GM21381 (cell line): ENCODE results near the gene CAPN14.

ENCODE experiments used
- ATAC-seq: cut with Tn5 transposase; IDR thresholded peaks from one replicate; pipeline ENCODE4 v1.9.1; 2021; ENCODE audit warnings: mild to moderate bottlenecking, moderate library complexity; ENCODE audit not compliant: unreplicated experiment

Gene CAPN14

DNA sequence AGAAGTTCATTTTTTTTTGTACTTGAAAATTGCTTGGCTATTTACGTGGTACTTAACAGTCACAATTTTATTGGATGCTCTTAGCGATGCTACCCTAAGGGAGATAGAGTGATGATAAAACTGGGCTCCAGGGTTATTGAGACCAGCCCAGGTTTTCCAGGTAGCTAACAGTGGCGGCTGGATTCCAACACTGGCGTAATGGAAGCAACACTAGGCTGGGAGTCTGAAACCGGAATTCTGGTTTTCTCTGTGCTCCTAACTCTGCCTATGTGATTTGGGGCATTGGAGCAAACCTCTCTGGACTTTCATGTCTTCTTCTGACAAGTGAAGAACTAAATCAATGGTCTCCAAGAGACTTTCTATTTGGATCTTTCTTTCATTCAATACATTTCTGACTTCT is 69.7 kb downstream of the CAPN14 start:
- no peak for ATAC-seq

DNA sequence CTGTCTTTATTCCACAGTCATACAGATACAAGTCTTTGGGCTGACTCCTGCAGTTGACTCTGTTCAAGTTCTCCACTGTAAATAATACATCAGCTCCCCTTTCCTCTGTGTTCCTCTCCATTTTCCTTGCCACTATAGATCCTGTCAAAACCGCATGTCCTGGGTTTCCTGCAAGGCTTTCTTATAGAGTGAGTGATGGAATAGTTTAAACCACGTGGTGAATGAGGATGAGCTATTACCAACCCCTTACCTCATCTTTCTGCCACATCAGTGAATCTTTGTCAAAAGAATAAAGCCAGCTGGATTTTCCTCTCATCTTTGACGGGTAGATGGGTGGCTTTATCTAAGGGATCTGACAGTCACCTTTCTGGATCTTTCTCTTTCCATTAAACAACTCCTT is 75.2 kb downstream of the CAPN14 start:
- no peak for ATAC-seq

DNA sequence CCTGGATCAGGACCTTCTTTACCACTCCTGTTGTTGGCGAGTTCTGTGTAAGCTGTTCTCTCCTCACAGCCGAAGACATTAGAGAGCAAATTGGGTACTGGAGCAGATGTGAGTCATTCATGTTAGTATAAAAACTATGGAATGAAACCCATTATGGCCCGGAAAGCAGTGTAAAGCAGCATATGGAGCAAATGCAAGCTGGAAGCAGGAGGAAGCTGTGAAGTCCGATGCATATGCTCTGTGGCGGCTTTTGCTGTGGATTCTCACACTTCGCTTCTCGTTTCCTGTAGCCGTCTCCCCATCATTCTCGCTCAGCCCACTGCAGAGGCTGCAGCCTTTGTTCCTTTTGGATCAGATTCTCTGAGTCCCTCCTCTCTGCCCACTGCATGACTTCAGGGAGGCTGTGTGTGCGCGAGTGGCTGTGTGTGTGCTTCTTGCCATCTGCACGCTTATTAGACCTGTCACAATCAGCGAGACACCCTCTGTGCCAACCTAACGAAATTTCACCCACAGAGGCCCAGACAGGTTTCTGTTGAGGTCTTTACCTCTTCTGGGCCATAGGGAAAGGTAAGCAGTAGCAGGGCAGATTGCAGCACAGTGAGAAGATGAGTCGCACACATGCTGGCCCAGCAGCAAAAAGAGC is 75.8 kb downstream of the CAPN14 start:
- ATAC-seq, result no peak

DNA sequence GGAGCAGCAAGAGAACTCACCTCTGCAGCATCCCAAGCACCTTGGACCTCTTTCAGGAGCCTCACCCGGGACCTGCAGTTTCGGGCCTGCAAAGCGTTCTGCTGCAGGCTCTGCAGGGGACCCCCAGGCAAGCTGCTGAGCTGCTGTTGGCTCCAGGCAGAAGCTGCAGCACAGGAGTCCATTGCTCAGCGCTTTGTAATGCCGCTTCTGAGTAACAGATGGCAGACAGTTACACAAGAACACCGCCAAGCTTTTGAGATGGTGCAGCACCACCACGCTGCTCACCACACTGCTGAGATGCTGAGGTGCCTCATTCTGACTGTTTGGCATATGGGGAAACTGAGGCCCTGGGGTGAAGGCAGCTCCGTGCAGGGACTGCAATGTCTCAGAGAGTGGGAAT is 77.2 kb downstream of the CAPN14 start:
- ATAC-seq, result no peak

DNA sequence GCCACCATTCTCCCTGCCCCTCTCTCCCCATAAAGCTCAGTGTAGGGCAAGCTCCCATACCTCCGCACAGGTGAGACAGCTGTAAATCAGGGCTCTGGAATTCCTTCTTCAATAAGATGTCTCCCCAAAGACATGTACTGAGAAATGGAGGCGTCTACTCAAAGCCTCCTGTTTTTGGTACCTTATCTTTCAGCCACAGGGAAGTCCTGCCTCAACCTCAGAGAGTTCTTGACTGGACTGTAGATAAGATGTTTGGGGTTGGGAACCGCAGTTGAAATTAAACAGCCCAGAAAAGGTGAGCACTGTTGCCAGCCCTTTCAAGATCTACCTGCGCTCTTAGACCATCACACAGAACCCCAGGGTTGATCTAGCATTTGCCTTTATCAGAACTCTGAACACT is 77.6 kb downstream of the CAPN14 start:
- ATAC-seq, result no peak

DNA sequence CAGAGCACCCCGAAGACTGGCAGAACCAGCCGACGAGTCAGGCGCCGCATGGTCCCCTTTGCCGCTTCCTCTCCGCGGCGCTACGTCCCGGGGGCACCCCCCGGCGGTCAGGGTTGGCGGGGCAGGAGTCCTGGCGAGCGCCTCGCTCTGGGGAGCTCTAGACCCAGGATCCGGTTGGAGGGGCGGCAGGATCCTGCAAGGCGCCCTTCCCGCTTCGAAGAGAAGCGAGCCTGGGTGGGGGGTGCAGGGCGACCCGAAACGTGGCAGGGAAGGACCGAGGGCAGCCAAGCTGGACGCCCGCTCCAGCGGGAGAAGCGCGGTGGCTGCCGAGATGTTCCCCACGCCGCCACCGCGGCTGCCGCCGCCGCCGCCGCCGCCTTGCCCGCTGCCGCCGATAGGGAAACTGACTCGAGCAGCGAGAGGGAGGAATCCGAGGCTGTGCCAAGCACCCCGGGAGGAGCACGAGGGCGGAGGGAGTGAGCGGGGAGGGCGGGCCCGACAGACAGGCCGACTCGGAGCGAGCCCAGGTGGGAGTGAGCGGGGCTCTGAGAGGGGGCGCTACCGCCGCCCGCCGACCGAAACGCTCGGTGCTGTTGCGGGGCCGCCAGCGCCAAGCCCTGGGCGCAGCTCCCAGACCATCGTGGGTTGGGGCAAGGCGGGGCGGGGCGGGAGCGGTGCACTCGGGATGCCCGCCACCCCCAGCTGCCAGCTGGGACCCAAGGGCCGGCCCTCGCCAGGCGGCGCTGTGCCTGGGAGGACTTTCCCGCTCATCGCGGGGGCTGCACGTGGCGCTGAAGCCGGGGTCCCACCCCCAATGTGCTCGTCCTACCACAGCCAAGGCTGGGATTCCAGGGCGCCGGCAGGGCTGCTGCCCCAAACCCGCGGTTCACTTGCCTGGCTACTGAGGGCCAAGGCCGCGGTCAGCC is 79.0 kb downstream of the CAPN14 start, which contains the start of gene GALNT14:
Gene GALNT14 (minus strand): TSS at position 404 of the 926 bp plus-strand sequence. CDS start 354 bp downstream, at position 50.
- no peak for ATAC-seq

DNA sequence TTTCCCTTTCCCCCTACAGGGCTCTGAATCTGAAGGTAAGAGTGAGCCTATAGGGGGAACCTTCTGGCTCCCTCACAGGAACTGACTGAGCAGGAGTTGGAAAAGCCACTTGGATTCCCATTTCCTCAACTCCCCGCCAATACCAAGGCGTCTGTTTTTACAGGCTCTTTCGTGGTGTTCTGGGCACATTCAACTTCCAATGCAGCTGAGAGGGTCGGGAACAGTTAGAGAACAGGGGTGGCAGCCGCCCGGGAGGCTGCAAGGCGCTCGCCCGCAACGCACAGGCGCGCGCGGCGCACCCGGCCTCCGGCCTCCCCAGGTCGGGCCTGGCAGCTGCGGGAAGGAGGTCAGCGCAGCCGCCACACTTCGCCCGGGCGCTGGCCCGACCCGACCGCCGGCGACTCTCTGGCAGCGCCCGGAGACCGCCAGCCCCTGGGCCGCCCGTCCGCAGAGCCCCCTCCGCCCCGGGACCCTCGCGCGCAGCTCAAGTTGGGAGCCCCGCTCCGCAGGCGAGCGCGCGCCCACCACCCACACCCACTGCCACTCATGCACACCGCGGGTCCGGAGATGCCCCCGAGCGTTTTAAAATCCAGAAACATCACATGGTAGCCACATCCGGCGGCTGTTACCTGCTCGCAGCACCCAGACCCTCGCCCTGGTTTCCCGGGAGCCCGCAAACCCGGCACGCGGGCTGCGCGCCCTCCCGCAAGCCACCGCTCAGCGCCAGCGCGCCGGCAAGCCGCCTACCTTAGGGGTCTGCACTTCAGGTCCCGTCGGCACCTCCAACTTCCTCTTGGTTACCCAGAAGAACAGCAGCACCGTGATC is 79.9 kb downstream of the CAPN14 start:
- no peak for ATAC-seq

DNA sequence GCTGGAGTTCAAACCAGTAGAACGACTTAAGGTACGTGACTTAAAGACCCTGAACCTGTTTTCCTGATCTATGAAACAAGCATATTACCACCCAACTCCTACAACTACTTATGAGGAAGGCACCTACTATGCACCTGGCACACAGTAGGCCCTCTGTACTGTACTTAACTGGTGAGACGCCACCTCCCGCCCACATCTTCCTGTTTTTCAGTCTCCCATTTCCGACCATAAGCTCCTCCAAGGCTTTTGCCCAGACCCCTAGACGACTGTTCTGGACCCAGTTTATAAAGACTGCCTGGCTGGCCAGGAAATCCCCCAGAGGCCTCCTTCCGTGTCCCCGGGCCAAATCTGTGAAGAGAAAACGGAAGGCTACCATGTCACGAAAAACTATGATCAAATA is 80.6 kb downstream of the CAPN14 start:
- ATAC-seq, result no peak

DNA sequence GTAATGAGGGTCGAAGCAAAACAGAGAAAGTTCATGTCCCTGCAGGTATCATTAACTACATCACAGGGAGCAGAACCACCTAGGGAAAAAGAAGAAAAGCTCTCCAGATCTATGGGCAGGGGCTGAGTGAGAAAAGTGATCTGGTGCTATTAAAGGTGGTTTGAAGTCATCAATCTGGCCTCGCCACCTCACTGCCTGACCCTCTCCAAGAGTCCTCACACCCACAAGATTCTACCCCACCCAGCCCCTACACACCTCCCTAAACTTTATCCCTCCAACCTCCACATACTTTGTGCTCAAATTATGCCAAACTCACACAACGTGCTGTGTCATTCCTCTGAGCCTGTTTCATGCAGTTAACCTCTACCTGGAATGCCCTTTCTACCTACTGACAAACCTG is 81.3 kb downstream of the CAPN14 start:
- ATAC-seq, result no peak

DNA sequence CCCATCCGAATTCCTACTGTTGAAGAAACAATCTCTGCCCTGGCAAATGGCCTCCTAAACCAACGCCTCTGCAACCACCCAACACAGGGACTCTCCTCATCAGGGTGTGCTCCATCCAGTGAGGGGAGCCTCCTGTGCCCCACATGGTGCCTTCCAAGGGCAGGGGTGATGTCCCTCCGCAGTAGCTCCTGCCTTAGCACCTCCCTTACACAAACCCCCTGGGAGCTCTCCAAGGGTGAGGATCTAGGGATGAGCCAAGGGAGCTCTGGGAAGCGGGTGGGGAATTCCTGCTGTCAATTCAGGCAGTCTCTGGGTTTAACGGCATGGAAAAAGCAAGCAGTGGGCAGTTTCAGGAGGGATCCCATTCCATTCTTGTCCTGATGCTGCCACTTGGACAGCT is 82.8 kb downstream of the CAPN14 start:
- no peak for ATAC-seq

DNA sequence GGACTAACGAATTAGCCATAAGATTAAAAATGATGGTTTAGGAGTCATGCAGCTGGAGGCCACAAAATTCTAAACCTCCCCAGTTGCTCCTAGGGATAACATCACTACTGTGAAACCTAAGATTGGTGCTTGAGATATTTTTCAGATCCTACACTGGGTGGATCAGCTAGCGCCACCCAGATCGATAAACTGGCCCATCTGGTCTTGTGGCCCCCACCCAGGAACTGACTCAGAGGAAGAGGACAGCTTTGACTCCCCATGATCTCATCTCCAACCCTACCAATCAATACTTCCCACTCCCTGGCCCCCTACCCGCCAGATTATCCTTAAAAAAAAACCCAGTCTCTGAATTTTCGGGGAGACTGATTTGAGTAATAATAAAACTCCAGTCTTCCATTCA is 84.5 kb downstream of the CAPN14 start:
- no peak for ATAC-seq

DNA sequence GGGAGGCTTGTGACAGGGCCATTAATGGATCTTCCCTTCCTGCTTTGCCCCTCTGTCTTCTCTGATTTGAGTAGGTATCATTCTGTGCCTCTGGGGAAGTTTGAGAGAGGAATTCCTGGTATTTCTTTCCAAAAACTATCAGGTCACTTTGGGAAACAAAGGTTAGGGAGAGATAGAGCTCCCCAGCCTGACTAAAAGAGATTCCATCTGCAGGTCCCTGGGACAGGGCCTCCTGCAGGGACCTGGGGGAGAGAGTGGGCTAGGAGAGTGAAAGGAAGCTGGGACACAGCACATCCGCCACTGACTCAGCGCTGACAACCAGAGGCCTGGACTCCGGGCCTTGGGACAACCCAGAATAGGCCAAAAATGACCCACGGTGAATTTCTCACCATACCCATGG is 85.4 kb downstream of the CAPN14 start:
- ATAC-seq, result no peak

DNA sequence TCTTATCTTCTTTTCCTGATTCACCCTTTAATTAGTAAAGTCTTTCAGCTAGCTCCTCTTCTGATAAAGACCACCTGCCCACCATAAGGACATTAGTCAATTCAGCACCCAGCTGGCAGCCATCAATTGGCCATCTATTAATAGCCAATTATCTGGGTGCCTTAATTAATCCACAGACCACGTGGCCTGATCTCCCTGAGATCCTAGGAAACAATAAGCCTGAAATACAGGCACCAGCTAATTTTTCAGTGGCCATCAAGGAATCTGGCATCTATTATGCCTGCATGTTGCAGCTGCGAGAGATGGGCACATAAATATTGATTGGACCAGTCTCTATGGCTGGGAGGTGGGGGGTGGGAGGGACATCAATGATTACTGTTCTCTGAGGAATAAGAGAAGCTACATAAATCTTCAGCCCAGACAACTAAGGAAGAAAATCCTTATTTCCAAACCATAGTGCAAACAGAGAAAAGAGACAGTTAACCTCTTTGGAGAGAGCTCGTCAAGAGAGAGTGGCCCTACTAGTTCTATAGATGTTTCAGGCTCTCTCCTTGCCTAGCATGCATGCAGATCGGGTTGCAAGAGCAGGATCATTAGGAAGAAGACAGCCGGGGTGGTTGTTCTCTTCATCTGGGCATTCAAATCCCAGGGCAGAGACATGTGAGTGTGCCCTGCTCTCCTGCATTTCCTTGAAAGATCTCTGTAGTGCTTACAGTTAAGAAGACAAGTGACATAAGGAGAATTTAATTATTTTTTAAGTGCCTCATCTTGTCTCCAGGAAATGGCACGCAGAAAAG is 87.7 kb downstream of the CAPN14 start:
- no peak for ATAC-seq

DNA sequence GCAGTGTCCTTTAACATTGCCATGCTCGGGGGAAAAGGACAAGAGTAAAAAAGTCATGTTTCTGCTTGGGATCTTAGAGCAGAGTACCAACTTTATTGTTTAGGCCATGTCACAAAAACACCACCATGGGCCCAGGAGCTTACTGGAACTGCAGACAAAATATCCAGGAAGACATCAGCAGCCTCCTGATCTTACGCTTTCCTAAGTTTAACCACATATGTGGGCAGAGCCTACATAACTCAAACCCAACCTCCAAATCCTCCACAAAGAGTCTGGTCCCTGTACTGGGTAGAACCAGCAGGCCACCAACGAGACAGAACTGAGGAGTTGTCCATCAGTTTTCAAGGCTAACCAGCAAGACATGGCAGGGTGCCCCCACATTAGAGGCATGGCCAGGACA is 89.4 kb downstream of the CAPN14 start:
- ATAC-seq, result no peak

DNA sequence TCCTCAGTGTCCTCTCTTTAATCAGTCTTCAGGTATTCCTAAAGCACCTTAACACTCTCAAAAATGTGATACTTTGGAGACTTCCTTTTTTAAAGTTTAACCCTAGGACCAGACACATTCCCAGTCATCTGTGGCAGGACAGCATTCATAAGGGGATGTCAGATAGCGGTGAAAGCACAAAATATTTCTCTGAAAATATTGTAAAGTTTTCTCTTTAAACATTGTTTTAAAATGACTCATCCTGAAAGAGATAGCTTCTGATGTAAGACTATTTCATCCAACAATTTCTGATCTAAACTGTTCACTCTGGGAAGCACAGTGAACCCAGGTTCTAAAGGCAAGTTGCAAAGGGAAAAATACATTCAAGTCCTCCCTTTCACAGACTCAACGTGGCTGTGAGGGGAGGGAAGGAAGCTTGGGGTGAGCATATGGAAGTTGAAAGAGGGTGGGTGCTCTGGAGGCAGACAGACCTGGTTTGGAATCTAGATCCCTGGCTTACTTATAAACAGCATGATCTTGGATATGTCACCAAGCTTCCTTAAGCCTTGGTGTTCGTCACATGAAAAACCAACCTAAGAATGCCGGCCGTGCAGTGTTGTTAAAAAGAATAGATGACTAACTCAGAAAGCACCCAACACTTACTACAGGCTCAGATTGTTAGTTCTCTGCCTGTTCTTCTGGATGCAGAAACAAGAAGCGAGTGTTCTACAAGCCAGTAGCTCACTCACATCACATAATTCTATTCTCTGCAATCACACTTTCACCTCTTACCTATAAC is 91.2 kb downstream of the CAPN14 start:
- no peak for ATAC-seq

DNA sequence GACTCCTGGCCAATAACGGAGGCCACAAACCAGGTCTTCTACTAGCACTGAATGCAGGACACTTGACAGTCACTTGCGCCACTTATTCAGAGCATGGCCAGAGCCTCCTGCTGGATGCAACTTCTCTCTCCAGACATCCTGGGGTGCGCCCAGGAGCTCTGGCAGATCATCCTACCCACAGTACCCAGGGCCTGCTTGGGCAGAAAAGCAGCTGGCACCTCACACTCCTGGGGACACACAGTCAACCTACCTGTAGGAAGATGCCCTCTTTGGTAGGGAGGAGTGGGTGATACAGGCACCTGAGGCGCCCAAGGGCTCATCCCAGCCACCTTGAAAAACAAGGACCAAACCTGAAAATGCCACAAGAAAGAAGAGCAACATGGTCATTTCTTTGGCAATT is 92.4 kb downstream of the CAPN14 start:
- ATAC-seq, result no peak
